BJ (cell line): ENCODE measurements around the gene ADCY3. TPM values are rescaled to one million over a fixed set of nuclear protein-coding genes. Genes with fewer than 3 reads are reported as not detected.

Source experiments
- CTCF ChIA-PET: fragments of 350-600 bp; formaldehyde crosslinking; extraction: SDS; loops from one replicate; lab custom pipeline; 2021; ENCODE audit warnings: antibody characterized with exemption, inconsistent platforms; lab: Yijun Ruan, JAX
- POLR2A ChIA-PET: fragments of 300-600 bp; sonication (Branson Sonifier 250); formaldehyde crosslinking; extraction: SDS; loops from one replicate; lab custom pipeline; 2021; ENCODE audit warnings: antibody characterized with exemption; lab: Charles Lee
- DNase-seq: peaks from one replicate; pipeline ENCODE4 v3.0.0-alpha.2; 2011; ENCODE audit warnings: low read depth
- H3K27me3 ChIP-seq: 2 replicates; pipeline ENCODE4 v1.6.0; 2011; ENCODE audit warnings: low read length; ENCODE audit not compliant: control insufficient read depth, insufficient read depth
- H3K36me3 ChIP-seq: 2 replicates; pipeline ENCODE4 v1.5.1; 2011; ENCODE audit warnings: low read length; ENCODE audit not compliant: control insufficient read depth, insufficient read depth
- H3K4me3 ChIP-seq: 2 replicates; pipeline ENCODE4 v1.5.1; 2011; ENCODE audit warnings: low read depth, mild to moderate bottlenecking, control low read depth, low read length
- CTCF ChIP-seq: IDR thresholded peaks from 2 replicates; pipeline ENCODE4 v1.5.1; 2011; ENCODE audit warnings: low read depth, mild to moderate bottlenecking, control low read depth, inconsistent platforms, low read length, moderate library complexity; ENCODE audit not compliant: insufficient read depth
- polyA plus RNA-seq: library from polyadenylated mRNA; depleted of rRNA; stranded (reverse); fragments of >200 nt; gene quantifications from 2 replicates; pipeline ENCODE4 v1.2.3, GENCODE V29; 2011

ADCY3 gene
- polyA plus RNA-seq, 1 experiment, result 73.3 TPM

DNA sequence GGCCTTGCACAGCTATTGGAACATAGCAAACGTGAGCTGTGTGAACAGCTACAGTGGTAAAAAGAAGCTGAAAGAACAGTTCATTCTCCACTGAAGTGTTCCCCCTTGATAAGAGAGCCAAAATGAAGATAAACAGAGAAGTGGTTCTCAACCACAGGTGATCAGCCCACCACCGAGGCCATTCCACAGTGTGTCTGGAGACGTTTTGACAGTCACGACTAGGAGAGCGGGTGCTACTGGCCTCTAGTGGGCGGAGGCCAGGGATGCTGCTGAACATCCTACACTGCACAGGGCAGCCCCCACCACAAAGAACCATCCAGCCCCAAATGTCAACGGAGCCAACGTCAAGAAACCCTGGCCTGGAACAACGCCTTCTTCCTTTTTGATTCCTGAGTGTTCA lies 38.4 kb downstream of the ADCY3 start:
- Histone ChIP-seq H3K36me3 (no peaks in the 10 kb centered on the region), H3K4me3 (no peak overlapping the region), H3K27me3 (no peaks in the 10 kb centered on the region)
- TF ChIP-seq CTCF, result no peak
- ChIA-PET POLR2A (no interaction called here), CTCF (interaction anchor here (1.3 kb wide), 1 partner anchor 54 kb away, joined by 3 read pairs; no protein-coding TSS in a partner anchor)
- no peak for DNase-seq

- ChIA-PET POLR2A (no interaction called here), CTCF (interaction anchor here (1.3 kb wide), 1 partner anchor 53 kb away, joined by 3 read pairs; no protein-coding TSS in a partner anchor)
- H3K27me3 ChIP-seq, result no peaks in the 10 kb centered on the region
- H3K36me3 ChIP-seq, result no peaks in the 10 kb centered on the region
- no peak overlapping the region for H3K4me3 ChIP-seq
- TF ChIP-seq CTCF, result no peak
- no peak for DNase-seq
Measured at GRCh38 chr2:24881158-24881557, 38.9 kb downstream of the ADCY3 start.

DNA sequence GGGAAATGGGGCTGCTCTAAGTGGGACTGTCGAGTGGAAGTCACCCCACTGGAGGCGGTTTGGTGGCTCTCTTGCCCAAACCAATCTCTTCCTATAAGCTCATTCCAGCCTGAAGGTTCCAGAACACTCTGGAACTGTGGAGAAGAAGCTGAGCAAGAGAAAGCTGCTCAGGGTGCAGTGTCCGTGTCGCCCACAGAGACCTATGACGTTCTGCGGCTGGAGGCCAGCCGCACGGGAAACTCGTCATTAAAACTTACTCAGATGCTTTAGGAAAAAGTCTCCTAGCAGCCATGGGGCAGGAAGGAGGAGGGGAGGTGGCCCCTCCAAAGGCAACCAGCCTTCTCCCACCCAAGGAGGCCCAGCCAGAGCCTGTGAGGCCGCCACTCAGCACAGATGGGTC lies 41.7 kb downstream of the ADCY3 start:
- TF ChIP-seq CTCF, result no peak
- POLR2A ChIA-PET, result no interaction called here
- no peak for DNase-seq
- Histone ChIP-seq H3K36me3 (no peaks in the 10 kb centered on the region), H3K4me3 (no peak overlapping the region), H3K27me3 (no peaks in the 10 kb centered on the region)
- CTCF ChIA-PET, result no interaction called here

DNA sequence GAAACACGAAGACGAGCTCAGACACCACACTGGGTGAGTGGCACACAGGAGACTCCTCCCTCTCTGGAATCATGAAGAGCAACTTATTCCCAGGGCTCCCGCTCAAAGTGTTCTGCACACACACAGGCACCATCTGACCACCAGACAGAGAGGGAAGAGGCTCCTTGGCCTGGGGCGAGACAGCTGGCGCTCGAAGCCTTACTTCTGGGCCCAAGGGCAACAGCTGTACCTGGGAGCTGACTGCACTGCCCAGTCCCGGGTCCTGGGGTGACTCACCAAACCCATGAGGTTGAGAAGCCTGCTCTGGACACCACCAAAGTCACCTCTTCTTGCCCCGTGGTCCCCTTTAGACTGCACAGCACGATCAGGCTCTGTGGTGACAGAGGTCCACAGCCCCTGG lies 42.4 kb downstream of the ADCY3 start:
- ChIA-PET POLR2A (no interaction called here), CTCF (no interaction called here)
- H3K27me3 ChIP-seq, result no peaks in the 10 kb centered on the region
- TF ChIP-seq CTCF, result no peak
- no peak overlapping the region for H3K4me3 ChIP-seq
- no peaks in the 10 kb centered on the region for H3K36me3 ChIP-seq
- DNase-seq, result no peak

DNA sequence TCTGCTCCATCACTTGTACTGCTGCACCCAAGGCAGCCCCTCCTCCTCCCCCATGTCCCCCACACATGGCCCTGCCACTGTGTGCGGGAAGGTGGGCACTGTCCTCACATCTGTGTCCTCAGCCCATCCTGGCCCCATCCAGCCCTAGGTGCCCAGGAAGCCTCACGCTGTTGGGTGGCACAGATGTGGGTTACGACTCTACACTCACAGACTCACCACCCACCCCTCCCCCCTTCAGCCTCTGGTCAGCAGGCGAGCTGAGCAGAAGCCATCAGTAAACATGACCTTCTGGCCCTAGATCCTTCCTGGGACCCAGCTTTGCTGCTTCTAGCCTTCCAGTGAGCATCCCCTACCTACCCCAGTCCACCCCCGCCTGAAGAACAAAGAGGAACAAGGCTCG lies 43.0 kb downstream of the ADCY3 start:
- CTCF ChIA-PET, result no interaction called here

More for the DNA sequence above, 43.0 kb downstream of the ADCY3 start:
- Histone ChIP-seq H3K4me3 (no peak overlapping the region), H3K36me3 (no peaks in the 10 kb centered on the region), H3K27me3 (no peaks in the 10 kb centered on the region)
- TF ChIP-seq CTCF, result no peak
- no peak for DNase-seq
- POLR2A ChIA-PET, result no interaction called here
